B cell (primary cell): ENCODE measurements around the gene SMARCD2. TPM values are rescaled to one million over a fixed set of nuclear protein-coding genes. Genes with fewer than 3 reads are reported as not detected.

ENCODE experiments used
- ATAC-seq: fragments of 200-7000 bp; cut with Tn5 transposase; one replicate; pipeline ENCODE4 v1.10.0; 2021; ENCODE audit warnings: low read depth, mild to moderate bottlenecking, moderate number of reproducible peaks, moderate library complexity
- CTCF ChIA-PET: fragments of 350-600 bp; sonication (Branson Sonifier 250); formaldehyde crosslinking; loops from one replicate; lab custom pipeline; 2021; ENCODE audit warnings: antibody characterized with exemption, inconsistent platforms; lab: Charles Lee
- POLR2A ChIA-PET: fragments of 350-600 bp; sonication (Branson Sonifier 250); formaldehyde crosslinking; loops from one replicate; lab custom pipeline; 2021; ENCODE audit warnings: antibody characterized with exemption; lab: Charles Lee
- DNase-seq: peaks from one replicate; pipeline ENCODE4 v3.0.0; 2013
- H2AFZ ChIP-seq: 2 replicates; pipeline ENCODE4 v1.6.1; 2012; ENCODE audit warnings: mild to moderate bottlenecking, low read depth, low read length; ENCODE audit not compliant: insufficient read depth, poor library complexity, severe bottlenecking
- H3K27ac ChIP-seq, 2 donors: 1 replicate in 1 of 2; 2 replicates in 1 of 2; pipeline ENCODE4 v1.5.1; 2012 to 2013; ENCODE audit warnings: low read length in 2 of 2, mild to moderate bottlenecking in 2 of 2, moderate library complexity in 1 of 2
- H3K27me3 ChIP-seq, 4 experiments: fragments of 200-600 bp in 1 of 4; sonication (generic) in 1 of 4; replicated peaks in 1 of 4; 1 replicate in 2 of 4; 2 replicates in 2 of 4; pipeline versions ENCODE4 v1.6.1 to v1.7.0; 2013 to 2016; ENCODE audit warnings: low read length in 3 of 4, mild to moderate bottlenecking in 2 of 4, mixed read lengths in 1 of 4, moderate library complexity in 1 of 4; ENCODE audit not compliant: insufficient read depth in 4 of 4, control insufficient read depth in 3 of 4; ENCODE audit errors: control extremely low read depth in 1 of 4
- H3K36me3 ChIP-seq, 2 experiments: replicated peaks in 1 of 2; 1 replicate in 1 of 2; 2 replicates in 1 of 2; pipeline versions ENCODE4 v1.6.1 to v1.7.1; 2013; ENCODE audit warnings: low read length in 1 of 2; ENCODE audit not compliant: insufficient read depth in 2 of 2, control insufficient read depth in 1 of 2; ENCODE audit errors: control extremely low read depth in 1 of 2, extremely low read depth in 1 of 2
- H3K4me1 ChIP-seq, 2 donors: fragments of 200-600 bp in 1 of 2; sonication (generic) in 1 of 2; 1 replicate in 1 of 2; 2 replicates in 1 of 2; pipeline versions ENCODE4 v1.5.1 to v1.6.1; 2013 to 2017; ENCODE audit warnings: low read length in 2 of 2; ENCODE audit not compliant: control insufficient read depth in 2 of 2, insufficient read depth in 2 of 2
- H3K4me2 ChIP-seq: replicated peaks from 2 replicates; pipeline ENCODE3; 2012; ENCODE audit warnings: mild to moderate bottlenecking, low read depth, low read length; ENCODE audit not compliant: poor library complexity, severe bottlenecking
- H3K4me3 ChIP-seq, 5 experiments: fragments of 200-600 bp in 1 of 5; sonication (generic) in 1 of 5; 1 replicate in 3 of 5; 2 replicates in 2 of 5; pipeline versions ENCODE4 v1.5.1 to v1.7.0; 2011 to 2016; ENCODE audit warnings: low read length in 4 of 5, mild to moderate bottlenecking in 4 of 5, low read depth in 2 of 5, control low read depth in 1 of 5, moderate library complexity in 1 of 5; ENCODE audit not compliant: insufficient read depth in 1 of 5; ENCODE audit errors: control extremely low read depth in 1 of 5, extremely low read depth in 1 of 5
- H3K79me2 ChIP-seq: fragments of 200-600 bp; sonication (generic); one replicate; pipeline ENCODE4 v1.6.0; 2016; ENCODE audit warnings: low read length; ENCODE audit not compliant: control insufficient read depth, insufficient read depth
- H3K9ac ChIP-seq: fragments of 200-600 bp; sonication (generic); 2 replicates; pipeline ENCODE4 v1.6.1; 2017; ENCODE audit warnings: mild to moderate bottlenecking, low read length, moderate library complexity
- H3K9me3 ChIP-seq, 3 donors: one replicate each; pipeline versions ENCODE4 v1.6.1 to v1.7.1; 2013; ENCODE audit warnings: low read length in 2 of 3; ENCODE audit not compliant: control insufficient read depth in 2 of 3, insufficient read depth in 1 of 3; ENCODE audit errors: control extremely low read depth in 1 of 3
- H4K20me1 ChIP-seq: 2 replicates; pipeline ENCODE4 v1.6.0; 2012; ENCODE audit warnings: mild to moderate bottlenecking, low read length; ENCODE audit not compliant: insufficient read depth, control insufficient read depth, poor library complexity, severe bottlenecking
- H3K27ac Mint-ChIP-seq: one replicate; pipeline ENCODE4 v1.8.0; 2021; ENCODE audit warnings: mixed read lengths
- H3K27me3 Mint-ChIP-seq: one replicate; pipeline ENCODE4 v1.8.0; 2021; ENCODE audit warnings: mixed read lengths
- H3K4me1 Mint-ChIP-seq: one replicate; pipeline ENCODE4 v1.8.0; 2021; ENCODE audit warnings: mixed read lengths
- H3K4me3 Mint-ChIP-seq: one replicate; pipeline ENCODE4 v1.8.0; 2021; ENCODE audit warnings: mixed read lengths
- H3K9me3 Mint-ChIP-seq: one replicate; pipeline ENCODE4 v1.8.0; 2022; ENCODE audit warnings: mixed read lengths; ENCODE audit not compliant: insufficient read depth
- CTCF ChIP-seq: fragments of 200-600 bp; IDR thresholded peaks from one replicate; pipeline ENCODE4 v1.8.0; 2022; ENCODE audit warnings: antibody characterized with exemption, mild to moderate bottlenecking
- EZH2 ChIP-seq: IDR thresholded peaks from 2 replicates; pipeline ENCODE4 v1.6.1; 2012; ENCODE audit warnings: borderline replicate concordance, low read depth, mild to moderate bottlenecking, moderate library complexity, low read length; ENCODE audit not compliant: insufficient read depth, poor library complexity, severe bottlenecking
- WGBS: methylation state at CpG from one replicate; pipeline ENCODE4 v1.1.5; 2013; ENCODE audit warnings: missing lambda C conversion rate; ENCODE audit not compliant: insufficient coverage; 5-methylcytosine and 5-hydroxymethylcytosine counted together
- intact Hi-C: fragments of 100-400 bp; cut with micrococcal nuclease; formaldehyde crosslinking; loops from one replicate; pipeline ENCODE4 v1.10.0; 2022
- polyA plus RNA-seq: library from polyadenylated mRNA; depleted of rRNA; stranded (reverse); fragments of >200 nt; gene quantifications from 2 replicates; pipeline ENCODE4 v1.2.3, GENCODE V29; 2012
- total RNA-seq, 2 donors: library from RNA; stranded (reverse); fragments of 120-200 nt in 1 of 2; gene quantifications; 1 replicate in 1 of 2; 2 replicates in 1 of 2; pipeline versions ENCODE4 v1.2.3 to v1.2.4, GENCODE V29; 2013 to 2022

Gene SMARCD2
- total and polyA plus RNA-seq, 2 donors (not counting 1 experiment from before 2014, with no cell fraction given) = 60.6 to 124 TPM

DNA sequence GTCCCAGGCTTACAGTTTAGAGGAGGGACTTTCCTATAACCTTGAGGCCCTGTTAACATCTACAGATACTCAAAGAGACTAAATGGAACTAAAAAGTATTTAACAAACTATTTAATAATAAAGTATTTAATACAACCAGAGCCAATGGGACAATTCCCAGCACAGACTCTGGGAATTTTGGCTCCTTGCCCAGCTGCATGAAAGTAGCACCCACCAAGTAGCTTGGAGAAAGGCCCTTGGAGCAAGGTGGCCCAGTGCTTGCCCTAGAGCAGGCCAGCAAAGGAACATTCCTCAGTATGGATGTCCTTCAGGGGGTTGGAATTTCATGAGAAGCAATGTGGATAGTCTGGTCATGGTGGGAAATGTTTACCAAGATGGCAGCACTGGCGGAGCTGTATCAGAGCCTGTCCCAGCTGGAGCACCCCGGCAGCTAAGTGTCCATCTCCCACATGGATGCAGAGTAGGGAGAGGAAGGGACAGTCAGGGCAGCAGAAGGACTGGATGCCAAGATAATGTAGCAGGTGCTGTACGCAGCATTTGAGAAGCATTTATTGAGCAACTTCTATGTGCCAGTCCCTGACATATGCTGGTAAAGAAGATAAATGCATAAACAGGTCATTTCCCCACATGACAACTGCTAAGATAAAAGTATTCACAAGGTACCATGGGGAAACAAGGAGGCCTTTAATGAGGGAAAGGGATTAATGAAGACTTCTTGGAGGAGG is 5.2 kb upstream of the SMARCD2 start:
- no peak for TF ChIP-seq CTCF
- no peak for TF ChIP-seq EZH2
- Mint-ChIP-seq H3K9me3 (peaks cover 3% of the 10 kb centered on the region), H3K27me3 (no peaks in the 10 kb centered on the region), H3K27ac (peak overlapping the region; percentile 61), H3K4me1 (peaks cover 26% of the 10 kb centered on the region), H3K4me3 (peak overlapping the region; percentile 88)
- Histone ChIP-seq H3K4me1 (peaks cover 13 to 26% of the 10 kb centered on the region in 2 donors), H3K27me3 (no peaks in the 10 kb centered on the region), H3K4me3 (no peak overlapping the region), H3K27ac (no peak overlapping the region), H3K9ac (no peak overlapping the region), H3K9me3 (peaks cover 0 to 16% (median 0%) of the 10 kb centered on the region in 3 donors), H3K36me3 (no peaks in the 10 kb centered on the region), H3K79me2 (no peaks in the 10 kb centered on the region), H4K20me1 (no peaks in the 10 kb centered on the region), H2AFZ (no peak overlapping the region), H3K4me2 (no peak overlapping the region)
- ChIA-PET POLR2A (interaction anchor here (0.6 to 1.9 kb wide), 2 partner anchors 74 to 160 kb away, joined by 3 to 6 read pairs; partner anchors contain the start of genes CCDC47 and DDX42), CTCF (interaction anchor here (0.7 to 1.7 kb wide), 8 partner anchors 9 to 286 kb away, joined by 3 to 15 read pairs (median 4); partner anchors contain the start of genes FTSJ3, ICAM2 and PSMC5)
- WGBS = 50% methylated on average over 2 of the region's 3 CpGs
- no peak for ATAC-seq
- DNase-seq = no peak
- intact Hi-C loops = no loop called here

- ChIA-PET POLR2A (no interaction called here), CTCF (no interaction called here)
- Mint-ChIP-seq H3K27ac (no peak overlapping the region), H3K9me3 (peaks cover 3% of the 10 kb centered on the region), H3K4me3 (no peak overlapping the region), H3K4me1 (peaks cover 42% of the 10 kb centered on the region), H3K27me3 (no peaks in the 10 kb centered on the region)
- peaks cover 0 to 16% (median 0%) of the 10 kb centered on the region in 3 donors for H3K9me3 ChIP-seq
- whole genome bisulfite sequencing = no CpG with 5 or more reads among the region's 1 CpG
- no peak overlapping the region for H3K9ac ChIP-seq
- no peak overlapping the region for H2AFZ ChIP-seq
- no peak overlapping the region for H3K4me3 ChIP-seq
- H3K79me2 ChIP-seq = peaks cover 21% of the 10 kb centered on the region
- no peaks in the 10 kb centered on the region for H3K27me3 ChIP-seq
- H3K36me3 ChIP-seq = no peaks in the 10 kb centered on the region
- no peak for DNase-seq
- TF ChIP-seq EZH2 = no peak
- TF ChIP-seq CTCF = no peak
- no peak for ATAC-seq
- intact Hi-C loops = loop anchor here (2.0 kb wide), 1 partner anchor 399 kb away; the partner anchor contains the start of gene CYB561
- H3K4me1 ChIP-seq = peaks cover 26 to 42% of the 10 kb centered on the region in 2 donors
- H3K27ac ChIP-seq = no peak overlapping the region
- no peak overlapping the region for H3K4me2 ChIP-seq
- peaks cover 18% of the 10 kb centered on the region for H4K20me1 ChIP-seq
Observed at GRCh38 chr17:63845509-63845908, 3.0 kb upstream of the SMARCD2 start.
